Measurements from ENCODE around the gene HOXD10.

GRCh38 chr2:176099728-176100546, 16.6 kb upstream of the HOXD10 start, which contains the start of gene HOXD12:
- TF ChIP-seq CTCF (IDR thresholded peaks at IDR 0.05), result no peak
- TF ChIP-seq POLR2A (IDR thresholded peaks at IDR 0.05), result no peak
- no peak for TF ChIP-seq POLR2AphosphoS5 (IDR thresholded peaks at IDR 0.05)

Measured in suprapubic skin (tissue), 4 donors.